ENCODE results near the gene DNAH2. TPM values are rescaled to one million over a fixed set of nuclear protein-coding genes. Genes with fewer than 3 reads are reported as not detected.

Gene DNAH2
- total and polyA plus RNA-seq, 10 donors = 0.02 to 1.1 (median 0.13) TPM; not detected in 1

- WGBS, 5 donors = 0 to 1% (median 0%) methylated on average over 46 to 51 of the region's 51 CpGs
- Histone ChIP-seq H3K27me3 (replicated peaks in 1 of 7) (no peaks in the 10 kb centered on the region), H3K9me3 (no peaks in the 10 kb centered on the region), H3K36me3 (peaks cover 0 to 43% (median 7%) of the 10 kb centered on the region in 6 donors), H3K27ac (peak within 1 kb of the TSS; percentile 93 to 98 (median 98)), H3K4me1 (peaks cover 30 to 55% (median 43%) of the 10 kb centered on the region in 6 donors), H3K4me3 (peak within 1 kb of the TSS; percentile 77 to 97 (median 94))
- peak; percentile 99 for DNase-seq
- TF ChIP-seq POLR2A (IDR thresholded peaks at IDR 0.05) = no peak
- peak; percentile 94 to 100 (median 99) for TF ChIP-seq CTCF (IDR thresholded peaks at IDR 0.05 in 8 of 11, conservative IDR thresholded peaks at IDR 0.05 in 3 of 11)
- peak; percentile 83 to 85 (median 84) for TF ChIP-seq POLR2AphosphoS5 (IDR thresholded peaks at IDR 0.05)
- intact Hi-C loops (cut with DNase I; ENCODE audit: low total_unique reads) = loop anchor here (10.0 kb wide), 1 partner anchor 63 kb away; the partner anchor contains the start of gene SAT2
These were observed 29.4 kb upstream of the DNAH2 start, which contains the start of gene WRAP53 for GRCh38 chr17:7687908-7688807. WRAP53 (plus strand) TSS chr17:7688477; CDS start chr17:7688649, 172 bp downstream.

- 21 to 35% (median 24%) methylated on average over 13 of the region's 13 CpGs for WGBS, 5 donors
- H3K27ac ChIP-seq = peak overlapping the region in 7 of 8 donors; percentile 93 to 98 (median 98)
- peak overlapping the region; percentile 56 to 97 (median 92) for H3K4me3 ChIP-seq
- peaks cover 28 to 48% (median 36%) of the 10 kb centered on the region in 6 donors for H3K4me1 ChIP-seq
- H3K36me3 ChIP-seq = peaks cover 0 to 43% (median 7%) of the 10 kb centered on the region in 6 donors
- H3K9me3 ChIP-seq = no peaks in the 10 kb centered on the region
- H3K27me3 ChIP-seq (replicated peaks in 1 of 7) = no peaks in the 10 kb centered on the region
- intact Hi-C loops (cut with DNase I; ENCODE audit: low total_unique reads) = loop anchor here (10.0 kb wide), 1 partner anchor 64 kb away; the partner anchor contains the start of gene SAT2
- DNase-seq = no peak
- TF ChIP-seq CTCF (IDR thresholded peaks at IDR 0.05 in 8 of 11, conservative IDR thresholded peaks at IDR 0.05 in 3 of 11) = no peak
- no peak for TF ChIP-seq POLR2A (IDR thresholded peaks at IDR 0.05)
- TF ChIP-seq POLR2AphosphoS5 (IDR thresholded peaks at IDR 0.05) = no peak
These were observed 28.7 kb upstream of the DNAH2 start for GRCh38 chr17:7688808-7689316.

DNA sequence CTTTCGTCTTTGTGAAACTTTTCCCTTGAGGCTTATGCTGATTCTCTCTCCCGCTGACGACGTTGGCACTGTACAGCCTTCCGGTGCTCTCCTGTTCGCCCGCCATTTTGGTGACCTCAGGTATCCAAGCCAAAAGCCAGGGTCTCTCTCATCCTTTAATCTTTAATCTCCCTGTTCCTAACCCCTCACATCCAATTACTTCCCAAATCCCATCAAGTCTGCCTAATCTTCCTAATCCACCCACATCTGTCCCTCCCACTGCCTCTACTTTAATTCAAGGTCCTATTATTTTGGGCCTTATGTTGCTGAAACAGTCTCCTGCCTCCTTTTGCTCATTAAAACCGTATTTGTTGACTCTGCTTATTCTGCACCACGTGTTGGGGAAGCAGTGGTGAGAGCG, 22.0 kb upstream of the DNAH2 start:
- H3K4me3 ChIP-seq = no peak overlapping the region
- no peaks in the 10 kb centered on the region for H3K4me1 ChIP-seq
- intact Hi-C loops (cut with DNase I; ENCODE audit: low total_unique reads) = no loop called here
- no peaks in the 10 kb centered on the region for H3K27me3 ChIP-seq (replicated peaks in 1 of 7)
- no peaks in the 10 kb centered on the region for H3K9me3 ChIP-seq
- WGBS, 5 donors = 94 to 99% (median 97%) methylated on average over 10 of the region's 10 CpGs
- DNase-seq = no peak
- TF ChIP-seq POLR2A (IDR thresholded peaks at IDR 0.05) = no peak
- no peak for TF ChIP-seq CTCF (IDR thresholded peaks at IDR 0.05 in 8 of 11, conservative IDR thresholded peaks at IDR 0.05 in 3 of 11)
- no peak for TF ChIP-seq POLR2AphosphoS5 (IDR thresholded peaks at IDR 0.05)
- H3K36me3 ChIP-seq = peaks cover 0 to 95% (median 13%) of the 10 kb centered on the region in 6 donors
- H3K27ac ChIP-seq = no peak overlapping the region
